Neural progenitor cell (in vitro differentiated cells): Measurements from ENCODE around the gene SLC25A43.

Source experiments
- CTCF ChIP-seq: fragments of 200-600 bp; sonication (generic); IDR thresholded peaks from 2 replicates; pipeline ENCODE4 v1.5.1; 2017; ENCODE audit warnings: antibody characterized with exemption, mild to moderate bottlenecking
- EZH2 ChIP-seq: fragments of 200-600 bp; sonication (generic); IDR thresholded peaks from 2 replicates; pipeline ENCODE4 v1.6.1; 2017; ENCODE audit warnings: antibody characterized with exemption, mild to moderate bottlenecking, moderate library complexity

DNA sequence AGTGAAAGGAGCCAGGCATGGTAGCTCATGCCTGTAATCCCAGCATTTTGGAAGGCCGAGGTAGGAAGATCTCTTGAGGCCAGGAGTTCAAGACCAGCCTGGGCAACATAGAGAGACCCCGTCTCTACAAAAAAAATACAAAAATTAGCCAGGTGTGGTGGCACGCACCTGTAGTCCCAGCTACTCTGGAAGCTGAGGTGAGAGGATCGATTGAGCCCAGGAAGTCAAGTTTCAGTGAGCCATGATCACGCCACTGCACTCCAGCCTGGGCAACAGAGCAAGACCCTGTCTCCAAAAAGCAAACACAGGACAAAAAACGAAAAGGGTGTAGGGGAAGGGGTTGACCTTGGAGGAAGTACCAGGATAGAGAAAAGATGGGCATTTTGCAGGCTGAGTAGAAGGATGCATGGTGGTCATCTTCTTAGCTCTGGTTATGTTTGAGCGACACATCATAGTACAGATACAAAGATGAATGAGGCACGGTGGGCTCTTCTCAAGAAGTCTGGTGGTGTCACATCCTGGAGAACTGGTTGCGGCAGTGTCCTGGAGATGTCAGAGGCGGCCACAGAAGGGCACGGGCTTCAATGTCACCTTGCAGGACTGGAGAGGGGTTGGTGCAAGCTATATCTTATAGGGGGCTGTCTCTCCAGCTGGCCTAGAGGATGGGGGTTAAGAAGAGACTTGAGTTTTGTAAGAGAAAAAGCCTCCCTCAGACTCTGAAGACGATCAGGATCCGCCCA lies 101.1 kb downstream of the SLC25A43 start:
- TF ChIP-seq CTCF (no peak), EZH2 (no peak)
